Left lobe of liver (tissue), 2 donors: Measurements from ENCODE around the gene BRIP1. TPM values are rescaled to one million over a fixed set of nuclear protein-coding genes. Genes with fewer than 3 reads are reported as not detected.

Experiments
- ATAC-seq: fragments of 200-7000 bp; cut with Tn5 transposase; one replicate; pipeline ENCODE4 v1.9.1; 2020; ENCODE audit warnings: mild to moderate bottlenecking, moderate library complexity
- DNase-seq: peaks from one replicate; pipeline ENCODE4 v3.0.0-alpha.2; 2020; ENCODE audit warnings: low spot score
- total RNA-seq: library from RNA; stranded (reverse); gene quantifications from one replicate; pipeline ENCODE4 v1.2.1, GENCODE V29; 2021
- donor health status: DM: no; HTN: no; CAD: no; lungs with moderate emphysema.
- donor health status: DM: no; HTN: yes; CAD: no.

Gene BRIP1
- total RNA-seq, 1 donor from 2014 or later = 1.2 TPM

DNA sequence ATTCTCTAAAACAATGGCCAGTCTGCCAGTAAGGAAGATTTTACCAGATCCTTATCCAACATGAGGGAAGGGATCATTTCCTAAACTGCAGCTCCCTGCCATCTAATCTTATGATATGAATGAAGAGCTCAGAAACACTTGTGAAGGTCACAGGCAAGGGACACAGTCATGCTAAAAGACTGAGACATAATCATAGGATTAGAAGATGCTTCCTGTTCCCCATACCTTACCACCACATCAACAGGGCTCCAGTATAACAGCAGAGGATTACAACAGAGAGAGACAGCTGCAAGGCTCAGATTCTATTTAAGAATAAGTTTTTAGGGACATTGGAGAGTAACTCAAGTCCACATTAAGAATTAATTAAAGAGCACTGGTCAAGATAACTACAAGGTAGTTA is 93.3 kb downstream of the BRIP1 start:
- ATAC-seq (no peak), DNase-seq (no peak)

DNA sequence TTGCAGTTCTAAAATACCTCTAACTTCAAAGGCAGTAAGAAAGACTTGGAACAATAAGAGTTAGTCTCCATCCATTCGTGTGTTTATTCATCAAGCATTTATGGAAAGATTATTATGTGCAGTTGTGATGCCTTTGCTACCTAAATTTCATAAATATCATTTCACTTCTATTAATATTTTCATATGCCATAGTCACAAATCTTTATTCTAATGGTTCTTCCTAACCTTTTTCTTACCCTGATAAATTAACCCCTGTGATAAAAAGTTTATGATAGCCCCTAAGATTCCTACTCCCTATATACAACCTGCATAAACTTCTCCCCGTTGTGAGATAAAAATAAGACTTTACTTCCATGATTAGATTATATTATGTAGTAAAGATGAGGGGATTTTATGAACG is 94.9 kb downstream of the BRIP1 start:
- DNase-seq (no peak), ATAC-seq (no peak)

DNA sequence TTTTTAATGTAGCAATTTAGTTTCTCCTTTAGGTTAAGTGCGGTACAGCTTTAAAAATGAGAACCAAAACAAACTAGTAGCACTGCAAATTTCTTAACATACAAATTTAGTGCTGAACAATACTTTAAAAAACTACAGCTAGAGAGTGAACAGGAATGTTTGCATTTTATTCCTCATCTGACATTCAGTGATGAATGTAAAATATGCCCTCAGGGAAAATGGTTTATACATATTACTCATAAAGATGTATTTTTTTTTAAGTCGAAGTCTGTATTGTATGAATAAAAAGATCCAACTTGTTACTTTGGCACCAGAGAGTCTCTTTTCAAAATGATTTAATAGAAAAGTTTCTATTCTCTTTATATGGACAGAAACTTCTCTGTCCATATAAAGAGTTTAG is 96.8 kb downstream of the BRIP1 start:
- no peak for ATAC-seq
- no peak for DNase-seq

DNA sequence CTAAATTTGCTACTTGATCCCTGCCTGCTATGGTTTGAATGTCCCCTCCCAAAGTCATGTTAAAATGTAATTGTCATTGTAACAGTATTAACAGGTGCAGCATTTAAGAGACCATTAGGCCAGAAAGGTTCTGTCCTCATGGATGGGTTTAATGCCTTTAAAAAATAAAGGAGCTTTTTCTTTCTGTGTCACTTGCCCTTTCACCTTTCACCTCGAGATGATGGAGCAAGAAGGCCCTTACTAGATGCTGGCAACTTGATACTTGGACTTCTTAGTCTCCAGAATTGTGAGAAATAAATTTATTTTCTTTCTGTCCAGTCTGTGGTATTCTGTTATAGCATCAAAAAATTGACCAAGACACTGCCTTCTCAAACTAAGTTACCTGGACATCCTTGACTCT is 98.5 kb downstream of the BRIP1 start:
- DNase-seq (no peak), ATAC-seq (no peak)

DNA sequence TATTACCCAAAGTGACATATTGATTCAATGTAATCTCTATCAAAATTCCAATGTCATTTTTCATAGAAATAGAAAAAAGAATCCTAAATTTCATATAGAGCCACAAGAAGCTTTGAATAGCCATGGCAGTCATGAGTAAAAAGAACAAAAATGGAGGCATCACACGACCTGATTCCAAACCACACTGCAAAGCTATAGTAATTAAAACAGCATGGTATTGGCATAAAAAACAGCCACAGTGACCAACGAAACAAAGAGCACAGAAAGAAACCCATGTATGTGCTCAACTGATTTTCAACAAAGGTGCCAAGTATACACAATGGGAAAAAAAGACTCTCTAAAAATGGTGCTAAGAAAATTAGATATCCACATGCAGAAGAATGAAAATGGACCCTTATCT is 101.5 kb downstream of the BRIP1 start:
- no peak for ATAC-seq

DNA sequence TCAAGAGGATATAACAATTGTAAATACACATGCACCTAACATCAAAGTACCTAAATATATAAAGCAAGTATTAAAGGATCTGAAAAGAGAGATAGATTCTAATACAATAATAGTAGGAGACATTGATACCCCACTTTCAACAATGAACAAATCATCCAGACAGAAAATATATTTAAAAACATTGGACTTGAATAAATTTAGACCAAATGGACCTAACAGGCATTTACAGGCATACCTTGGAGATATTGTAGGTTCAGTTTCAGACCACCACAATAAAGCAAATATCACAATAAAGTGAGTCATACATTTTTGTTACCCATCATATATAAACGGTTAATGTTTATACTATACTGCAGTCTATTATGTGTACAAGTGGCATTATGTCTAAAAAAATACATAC is 104.0 kb downstream of the BRIP1 start:
- DNase-seq = no peak
- ATAC-seq = no peak

More for the DNA sequence above, 101.5 kb downstream of the BRIP1 start:
- DNase-seq = no peak

DNA sequence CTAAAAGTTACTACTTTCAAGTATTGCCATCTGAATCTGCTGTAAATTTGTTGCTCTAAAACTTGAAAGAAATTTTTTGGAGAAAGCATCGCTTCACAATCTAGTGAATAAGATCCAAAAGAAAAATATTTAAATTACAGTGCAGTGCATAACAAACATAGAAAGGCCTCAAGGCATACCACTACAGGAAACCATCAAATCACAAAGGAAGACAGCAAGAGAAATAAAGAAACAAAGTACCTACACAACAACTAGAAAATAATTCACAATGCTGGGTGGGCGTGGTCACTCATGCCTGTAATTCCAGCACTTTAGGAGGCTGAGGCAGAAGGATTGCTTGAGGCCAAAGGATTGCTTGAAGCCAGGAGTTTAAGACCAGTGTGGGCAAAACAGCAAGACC is 104.9 kb downstream of the BRIP1 start:
- DNase-seq (no peak), ATAC-seq (no peak)

DNA sequence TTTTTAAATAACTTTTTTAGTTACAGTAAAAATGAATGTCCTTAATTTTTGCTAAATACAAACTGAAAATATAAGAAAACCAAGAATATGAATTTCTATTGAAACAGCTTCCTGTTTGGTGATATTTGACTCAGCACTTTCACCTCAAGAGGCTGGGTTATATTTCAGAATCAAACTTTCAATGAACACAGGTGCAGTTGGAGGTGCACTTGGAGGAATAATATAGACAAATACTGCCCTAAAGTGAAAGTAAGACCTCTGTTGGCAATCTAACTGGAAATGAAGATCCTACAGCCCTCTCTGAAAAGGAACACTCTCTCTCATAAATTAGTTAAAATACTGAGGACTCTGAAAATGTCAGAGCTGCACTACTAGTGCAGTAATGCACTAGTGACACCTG is 106.2 kb downstream of the BRIP1 start:
- DNase-seq (no peak), ATAC-seq (no peak)

DNA sequence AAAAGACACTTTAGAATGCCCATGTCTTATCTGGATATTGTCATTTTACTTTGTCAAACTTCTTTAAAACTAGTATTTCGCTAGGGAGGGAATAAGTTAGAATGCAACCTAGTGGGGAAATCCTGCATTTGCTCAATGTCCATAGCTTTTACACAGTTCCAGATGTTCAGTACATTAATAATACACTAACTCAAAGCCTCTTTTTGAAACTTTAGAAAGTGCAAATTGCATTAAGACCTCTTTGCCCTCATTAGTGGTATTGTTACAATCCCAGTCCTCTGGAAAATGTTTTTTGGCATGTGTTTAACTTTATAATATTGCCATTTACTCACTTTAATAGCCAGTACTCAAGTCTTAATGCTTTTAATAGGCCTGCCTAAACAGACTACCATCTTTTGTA is 106.8 kb downstream of the BRIP1 start:
- no peak for ATAC-seq

DNA sequence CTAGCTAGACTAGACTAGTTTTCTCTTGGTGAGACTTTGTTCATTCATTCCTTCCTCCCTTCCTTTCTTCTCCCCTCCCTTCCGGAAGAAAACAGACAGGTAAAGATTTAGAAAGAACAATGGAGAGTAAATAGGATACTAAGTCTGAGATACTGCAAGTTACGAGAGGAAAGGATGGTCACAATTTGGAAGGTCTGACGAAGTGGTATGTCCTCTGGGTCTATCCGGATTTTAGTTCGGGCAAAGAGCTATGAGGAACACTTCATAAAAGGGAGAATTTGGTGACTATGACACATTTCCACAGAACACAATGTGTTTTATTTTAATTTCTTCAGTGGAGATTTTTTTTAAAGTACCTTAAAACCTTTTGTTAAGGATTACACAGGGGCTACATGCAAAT is 107.7 kb downstream of the BRIP1 start:
- ATAC-seq (no peak), DNase-seq (no peak)

More for the DNA sequence above, 106.8 kb downstream of the BRIP1 start:
- no peak for DNase-seq

DNA sequence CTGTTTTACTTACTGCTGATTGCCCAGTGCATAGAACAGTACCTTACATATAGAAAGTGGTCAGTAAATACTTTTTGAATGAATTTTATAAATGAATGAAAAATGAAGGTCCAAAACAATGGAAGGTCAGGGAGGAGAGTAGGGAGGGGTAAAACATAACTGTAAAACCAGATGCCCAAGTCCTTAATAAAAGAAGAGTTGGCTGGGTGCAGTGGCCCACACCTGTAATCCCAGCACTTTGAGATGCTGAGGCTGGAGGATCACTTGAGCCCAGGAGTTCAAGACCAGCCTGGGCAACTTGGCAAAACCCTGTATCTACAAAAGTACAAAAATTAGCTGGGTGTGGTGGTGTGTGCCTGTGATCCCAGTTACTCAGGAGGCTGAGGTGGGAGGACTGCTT is 108.2 kb downstream of the BRIP1 start:
- no peak for DNase-seq
- ATAC-seq = no peak

DNA sequence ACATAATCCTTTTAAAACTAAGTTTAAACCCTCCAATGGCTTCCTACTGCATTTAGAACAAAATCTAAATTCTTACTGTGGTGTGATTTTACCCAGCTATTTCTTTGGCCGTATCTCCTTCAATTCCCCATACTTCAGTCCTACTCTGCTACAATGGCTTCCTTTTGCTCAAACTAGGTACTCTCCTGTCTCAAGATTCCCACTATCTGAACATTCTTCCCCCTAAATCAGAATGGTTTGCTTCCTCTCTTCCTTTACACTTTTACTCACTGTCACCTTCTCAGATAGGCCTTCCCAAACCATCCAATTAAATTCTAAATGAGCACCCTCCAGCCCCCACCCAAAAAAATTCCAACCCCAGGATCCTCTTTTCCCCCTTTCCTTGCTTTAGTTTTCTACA is 109.2 kb downstream of the BRIP1 start:
- ATAC-seq = no peak
- no peak for DNase-seq

DNA sequence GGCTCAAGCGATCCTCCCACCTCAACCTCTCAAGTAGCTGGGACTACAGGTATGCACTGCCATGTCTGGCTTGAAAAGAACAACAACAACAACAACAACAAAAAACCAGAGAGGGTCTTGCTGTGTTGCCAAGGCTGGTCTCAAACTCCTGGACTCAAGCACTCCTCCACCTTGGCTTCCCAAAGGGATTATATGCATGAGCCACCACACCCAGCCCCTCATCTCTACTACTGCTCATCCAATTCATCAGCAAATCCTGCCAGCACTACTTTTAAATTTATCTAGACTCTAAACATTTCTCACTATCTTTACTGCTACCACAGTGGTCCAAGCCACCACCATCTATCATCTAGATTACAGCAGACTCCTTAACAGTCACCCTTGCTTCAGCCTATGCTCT is 109.6 kb downstream of the BRIP1 start:
- DNase-seq (no peak), ATAC-seq (no peak)

DNA sequence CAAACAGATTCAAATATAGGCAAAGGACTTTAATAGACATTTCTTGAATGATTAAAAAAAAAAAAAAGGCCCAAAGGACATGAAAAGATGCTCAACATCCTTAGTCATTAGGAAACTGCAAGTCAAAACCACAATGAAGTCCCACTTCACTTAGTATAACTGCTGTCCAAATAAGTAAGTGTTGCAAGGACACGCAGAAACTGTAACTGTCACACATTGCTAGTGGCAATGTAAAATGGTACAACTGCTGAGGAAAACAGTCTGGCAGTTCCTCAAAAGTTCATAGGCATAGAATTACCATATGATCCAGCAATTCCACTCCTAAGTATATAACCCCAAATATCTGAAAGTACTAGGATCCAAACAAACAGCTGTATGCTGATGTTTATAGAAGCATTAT is 112.7 kb downstream of the BRIP1 start:
- DNase-seq (no peak), ATAC-seq (no peak)

DNA sequence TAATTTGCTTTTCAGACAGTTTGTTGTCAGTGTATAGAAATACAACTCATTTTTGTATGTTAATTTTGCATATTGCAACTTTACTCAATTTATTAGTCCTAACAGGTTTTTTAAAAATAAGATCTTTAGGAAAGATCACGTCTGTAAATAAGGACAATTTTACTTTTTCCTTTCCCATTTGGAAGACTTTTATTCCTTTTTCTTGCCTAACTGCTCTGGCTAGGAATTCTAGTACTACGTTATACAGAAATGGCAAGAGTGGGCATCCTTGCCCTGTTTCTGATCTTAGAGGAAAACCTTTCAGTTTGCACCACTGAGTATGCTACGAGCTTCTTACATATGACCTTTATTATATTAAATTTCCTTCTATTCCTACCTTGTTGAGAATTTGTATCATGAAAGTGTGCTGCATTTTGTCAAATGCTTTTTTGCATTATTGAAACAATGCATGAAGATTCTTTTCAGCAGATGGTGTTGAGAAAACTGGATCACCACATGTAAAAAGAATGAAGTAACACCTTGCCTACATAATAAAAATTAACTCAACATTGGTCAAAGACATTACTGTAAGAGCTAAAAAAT is 113.4 kb downstream of the BRIP1 start:
- ATAC-seq (no peak), DNase-seq (no peak)

DNA sequence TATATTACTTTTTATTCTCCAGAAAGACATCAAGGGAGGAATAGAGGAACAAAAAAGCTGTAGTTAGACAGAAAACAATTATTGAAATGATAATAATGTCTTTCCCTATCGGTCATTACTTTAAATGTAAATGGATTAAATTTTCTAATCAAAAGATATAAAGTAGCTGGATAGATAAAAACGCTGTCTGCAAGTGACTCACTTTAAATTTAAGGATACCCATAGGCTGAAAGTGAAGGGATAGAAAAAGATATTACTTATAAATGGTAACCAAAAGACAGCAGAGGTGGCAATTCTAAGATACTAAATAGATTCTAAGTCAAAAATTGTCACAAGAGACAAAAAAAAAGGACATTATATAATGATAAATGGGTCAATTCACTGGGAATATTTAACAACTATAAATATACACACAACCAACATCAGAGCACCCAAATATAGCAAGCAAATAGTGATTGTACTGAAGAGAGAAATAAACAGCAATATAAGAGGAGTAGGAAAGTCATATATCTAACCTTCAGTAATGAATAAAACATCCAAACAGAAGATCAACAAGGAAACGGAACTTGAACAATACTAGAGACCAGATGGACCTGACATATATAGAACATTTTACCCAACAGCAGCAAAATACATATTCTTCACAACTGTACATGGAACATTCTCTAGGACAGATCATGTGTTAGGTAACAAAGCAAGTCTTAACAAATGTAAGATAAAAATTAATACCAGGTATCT is 116.9 kb downstream of the BRIP1 start:
- ATAC-seq (no peak), DNase-seq (no peak)

DNA sequence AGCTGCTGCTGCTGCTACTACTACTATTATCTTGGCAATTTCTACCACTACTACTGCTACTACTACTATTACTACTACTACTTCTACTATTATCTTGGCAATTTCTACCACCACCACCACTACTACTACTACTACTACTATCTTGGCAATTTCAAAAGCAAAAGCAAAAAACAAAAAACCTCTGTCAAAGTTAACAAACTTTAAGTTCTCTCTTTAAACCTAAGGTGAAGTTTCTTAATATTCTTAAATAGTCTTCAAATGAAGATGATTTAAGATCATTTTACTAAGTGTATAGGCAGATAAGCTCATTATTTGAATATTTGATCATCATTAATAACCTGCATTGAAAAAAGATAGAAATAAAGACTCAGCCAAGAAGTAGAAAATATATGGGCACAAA is 118.5 kb downstream of the BRIP1 start:
- ATAC-seq (no peak), DNase-seq (no peak)

DNA sequence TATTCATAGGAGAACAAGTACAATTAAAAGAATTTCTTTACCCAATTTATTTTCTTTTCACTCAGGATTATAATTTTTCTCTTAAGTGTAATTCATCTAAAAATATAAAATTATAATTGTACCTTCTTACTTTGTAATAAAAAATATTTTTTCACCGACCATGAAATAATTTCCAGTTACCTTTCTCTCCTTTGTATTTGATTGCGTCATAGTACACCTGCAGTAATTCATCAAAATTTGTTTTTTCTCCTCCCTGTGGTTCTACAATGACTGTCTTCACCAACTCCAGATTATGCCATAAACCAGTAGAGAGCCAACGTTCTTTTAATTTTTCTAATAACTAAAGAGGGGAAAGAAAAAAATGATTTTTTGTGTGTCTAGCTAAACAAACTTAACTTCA is 119.1 kb downstream of the BRIP1 start:
- ATAC-seq (no peak), DNase-seq (no peak)

DNA sequence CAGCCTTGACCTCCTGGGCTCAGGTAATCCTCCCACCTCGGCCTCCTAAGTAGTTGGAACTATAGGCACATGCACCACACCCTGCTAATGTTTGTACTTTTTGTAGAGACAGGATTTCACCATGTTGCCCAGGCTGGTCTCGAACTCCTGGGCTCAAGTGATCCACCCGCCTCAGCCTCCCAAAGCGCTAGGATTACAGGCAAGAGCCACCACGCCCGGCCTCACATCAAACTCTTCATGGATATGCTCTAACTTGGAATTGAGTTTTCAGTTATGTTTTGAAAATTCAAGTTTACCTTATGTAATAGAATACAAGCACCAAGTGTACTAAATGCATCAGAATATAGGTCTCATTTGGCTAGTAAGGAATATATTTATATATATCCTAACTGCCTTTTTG is 119.6 kb downstream of the BRIP1 start:
- no peak for DNase-seq

DNA sequence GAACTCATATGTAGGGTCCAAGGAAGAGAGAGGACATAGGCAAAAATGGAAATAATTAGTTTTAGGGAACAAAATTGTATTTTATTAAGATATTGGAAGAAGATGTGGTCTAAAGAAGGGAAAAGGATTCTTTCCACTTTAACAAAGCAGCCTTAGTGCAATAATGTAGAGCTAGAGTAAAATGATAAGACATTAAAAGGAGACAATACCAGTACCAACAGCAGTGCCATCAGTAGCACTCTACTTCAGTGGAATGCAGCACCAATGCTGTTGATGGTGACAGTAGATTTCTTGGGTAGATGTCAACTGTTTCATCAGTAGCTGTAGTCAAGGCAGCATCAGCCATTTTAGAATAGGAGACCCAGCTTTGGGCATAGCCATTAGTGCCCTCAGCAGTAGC is 124.3 kb downstream of the BRIP1 start:
- ATAC-seq (no peak), DNase-seq (no peak)

More for the DNA sequence above, 119.6 kb downstream of the BRIP1 start:
- ATAC-seq = no peak

DNA sequence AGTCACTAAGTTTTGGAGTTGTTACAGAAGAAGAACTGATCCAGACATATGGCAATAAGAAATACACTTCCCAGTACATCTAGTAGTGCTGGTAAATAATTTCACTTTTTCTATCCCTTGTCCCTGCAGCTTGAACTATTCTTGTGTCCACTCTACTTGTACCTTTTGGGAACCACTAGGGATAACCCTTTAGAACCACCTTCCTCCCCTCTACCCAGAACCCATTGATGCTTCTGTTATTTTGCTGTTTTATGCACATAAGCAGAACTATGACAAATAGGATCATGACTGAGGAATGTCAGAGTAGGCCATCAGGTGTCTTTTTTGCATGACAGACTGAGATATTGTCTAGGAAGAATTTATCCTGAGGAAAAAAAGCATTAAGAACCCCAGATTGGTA is 125.1 kb downstream of the BRIP1 start:
- DNase-seq (no peak), ATAC-seq (no peak)

DNA sequence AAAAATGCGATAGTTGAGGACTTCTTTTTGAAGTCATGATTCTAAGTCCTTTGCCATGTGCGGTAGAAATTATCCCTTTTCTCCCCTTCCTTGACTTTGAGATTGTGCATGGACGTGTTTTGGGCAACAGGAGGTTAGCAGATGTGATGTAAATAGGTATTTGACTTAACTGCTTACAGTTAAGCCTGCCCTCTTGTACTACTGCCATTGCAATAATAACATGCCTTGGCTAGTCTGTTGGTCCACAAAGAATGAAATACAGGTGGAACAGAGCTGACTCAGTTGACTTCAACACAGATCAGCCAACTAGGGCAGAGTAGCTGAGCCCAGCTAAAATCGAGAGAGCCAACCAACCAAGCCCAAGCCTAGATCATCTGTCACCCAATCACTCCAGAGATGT is 125.5 kb downstream of the BRIP1 start:
- ATAC-seq (no peak), DNase-seq (no peak)

DNA sequence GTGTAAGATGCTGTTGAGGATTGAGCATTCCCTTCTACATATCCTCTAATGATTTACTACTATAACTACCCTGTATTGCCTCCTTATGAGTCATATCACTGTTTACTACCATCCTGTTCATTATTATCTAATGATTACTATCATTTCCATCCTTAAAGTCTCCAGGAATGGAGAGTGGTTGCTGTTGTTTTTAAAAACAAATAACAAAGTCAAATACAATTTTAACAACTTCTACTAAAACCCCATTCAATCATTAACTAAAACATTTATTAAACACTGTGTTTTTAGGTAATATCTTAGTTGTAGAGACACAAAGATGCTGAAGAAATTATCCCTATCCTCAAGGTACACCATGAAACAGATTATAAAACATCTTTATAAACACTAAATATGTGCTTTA is 126.9 kb downstream of the BRIP1 start:
- ATAC-seq (no peak), DNase-seq (no peak)
